ENCODE results near the gene PSMB11. TPM values are rescaled to one million over a fixed set of nuclear protein-coding genes. Genes with fewer than 3 reads are reported as not detected.

PSMB11 gene
- total RNA-seq, 1 donor from 2014 or later, result not detected

DNA sequence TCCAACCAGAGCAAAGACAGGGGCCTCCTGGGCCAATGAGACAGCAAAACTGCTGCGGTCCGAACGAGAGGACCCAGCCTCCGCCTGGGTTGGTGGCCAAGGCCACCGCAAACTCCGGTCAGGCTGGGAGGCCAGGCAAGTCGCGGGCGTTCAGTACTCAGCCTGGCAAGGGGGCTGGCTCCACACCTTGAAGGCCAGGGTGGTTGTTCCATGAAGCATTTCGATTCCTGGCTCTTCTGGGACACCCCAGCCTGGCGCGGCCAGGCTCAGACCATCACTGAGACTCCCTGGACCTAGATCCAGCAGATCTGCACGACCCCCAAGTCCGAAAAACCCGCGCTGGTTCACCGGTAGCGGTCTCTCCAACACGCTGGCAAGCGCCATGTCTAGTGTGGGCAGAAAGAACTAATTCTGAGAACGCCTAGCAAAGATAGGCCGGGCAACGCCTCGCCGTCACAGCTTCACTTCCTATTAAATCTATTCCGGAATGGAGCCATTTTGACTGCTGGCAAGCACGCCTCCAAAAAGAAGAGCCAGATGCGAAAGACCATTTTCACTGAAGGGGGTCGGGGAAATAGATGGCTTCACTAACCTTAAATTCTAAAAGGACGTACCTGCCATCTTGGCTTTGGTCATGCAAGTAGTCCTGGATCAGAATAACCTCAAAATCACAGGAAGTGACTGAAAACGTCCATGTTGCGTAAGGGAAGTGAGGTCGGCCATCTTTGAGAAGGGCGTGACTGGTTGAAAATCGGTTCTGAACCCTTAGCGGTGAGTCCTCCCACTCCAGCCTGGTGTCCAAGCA is 7.3 kb upstream of the PSMB11 start, which contains the start of gene PSMB5:
Gene PSMB5 (minus strand): TSS at position 403 of the 805 bp plus-strand sequence. CDS start 19 bp downstream, at position 384.
- ATAC-seq (peak; percentile 98), DNase-seq (peak; percentile 92)
- intact Hi-C loops (cut with DNase I), result no loop called here
- Histone ChIP-seq H3K4me1 (peaks cover 8% of the 10 kb centered on the region), H3K9me3 (no peaks in the 10 kb centered on the region), H3K36me3 (peaks cover 32% of the 10 kb centered on the region), H3K27ac (peak within 1 kb of the TSS; percentile 96), H3K4me3 (peak within 1 kb of the TSS; percentile 69), H3K27me3 (no peaks in the 10 kb centered on the region)
- TF ChIP-seq, protein P1, sequence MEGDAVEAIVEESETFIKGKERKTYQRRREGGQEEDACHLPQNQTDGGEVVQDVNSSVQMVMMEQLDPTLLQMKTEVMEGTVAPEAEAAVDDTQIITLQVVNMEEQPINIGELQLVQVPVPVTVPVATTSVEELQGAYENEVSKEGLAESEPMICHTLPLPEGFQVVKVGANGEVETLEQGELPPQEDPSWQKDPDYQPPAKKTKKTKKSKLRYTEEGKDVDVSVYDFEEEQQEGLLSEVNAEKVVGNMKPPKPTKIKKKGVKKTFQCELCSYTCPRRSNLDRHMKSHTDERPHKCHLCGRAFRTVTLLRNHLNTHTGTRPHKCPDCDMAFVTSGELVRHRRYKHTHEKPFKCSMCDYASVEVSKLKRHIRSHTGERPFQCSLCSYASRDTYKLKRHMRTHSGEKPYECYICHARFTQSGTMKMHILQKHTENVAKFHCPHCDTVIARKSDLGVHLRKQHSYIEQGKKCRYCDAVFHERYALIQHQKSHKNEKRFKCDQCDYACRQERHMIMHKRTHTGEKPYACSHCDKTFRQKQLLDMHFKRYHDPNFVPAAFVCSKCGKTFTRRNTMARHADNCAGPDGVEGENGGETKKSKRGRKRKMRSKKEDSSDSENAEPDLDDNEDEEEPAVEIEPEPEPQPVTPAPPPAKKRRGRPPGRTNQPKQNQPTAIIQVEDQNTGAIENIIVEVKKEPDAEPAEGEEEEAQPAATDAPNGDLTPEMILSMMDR (IDR thresholded peaks at IDR 0.05), result no peak

- H3K9me3 ChIP-seq, result no peaks in the 10 kb centered on the region
- DNase-seq, result no peak
- H3K4me1 ChIP-seq, result peaks cover 8% of the 10 kb centered on the region
- intact Hi-C loops (cut with DNase I), result no loop called here
- TF ChIP-seq, protein P1 (IDR thresholded peaks at IDR 0.05), result no peak
- no peaks in the 10 kb centered on the region for H3K27me3 ChIP-seq
- H3K4me3 ChIP-seq, result peak overlapping the region; percentile 69
- H3K36me3 ChIP-seq, result peaks cover 26% of the 10 kb centered on the region
- peak overlapping the region; percentile 96 for H3K27ac ChIP-seq
- ATAC-seq, result no peak
These were observed 6.5 kb upstream of the PSMB11 start for GRCh38 chr14:23035303-23036144.

DNA sequence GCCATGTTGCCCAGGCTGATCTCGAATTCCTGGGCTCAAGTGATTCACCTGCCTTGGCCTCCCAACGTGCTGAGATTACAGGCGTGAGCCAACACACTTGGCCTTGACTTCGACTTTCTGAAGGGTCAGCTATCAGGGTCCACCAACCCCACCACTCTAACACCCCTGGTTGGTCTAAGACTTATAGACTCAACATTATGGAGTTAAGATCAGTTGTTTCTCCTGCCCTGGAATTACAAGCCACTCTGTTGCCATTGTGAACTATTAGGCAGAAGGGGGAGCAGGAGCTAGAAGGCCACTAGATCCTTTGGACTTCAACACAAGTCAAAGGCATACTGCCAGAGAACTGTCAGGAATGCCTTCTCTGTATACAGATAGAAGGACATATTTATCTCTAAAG is 1.9 kb upstream of the PSMB11 start:
- Histone ChIP-seq H3K36me3 (no peaks in the 10 kb centered on the region), H3K4me1 (peaks cover 3% of the 10 kb centered on the region), H3K27me3 (no peaks in the 10 kb centered on the region), H3K27ac (no peak overlapping the region), H3K4me3 (no peak overlapping the region), H3K9me3 (no peaks in the 10 kb centered on the region)
- DNase-seq, result no peak
- TF ChIP-seq, protein P1 (IDR thresholded peaks at IDR 0.05), result no peak
- ATAC-seq, result no peak
- intact Hi-C loops (cut with DNase I), result no loop called here

DNA sequence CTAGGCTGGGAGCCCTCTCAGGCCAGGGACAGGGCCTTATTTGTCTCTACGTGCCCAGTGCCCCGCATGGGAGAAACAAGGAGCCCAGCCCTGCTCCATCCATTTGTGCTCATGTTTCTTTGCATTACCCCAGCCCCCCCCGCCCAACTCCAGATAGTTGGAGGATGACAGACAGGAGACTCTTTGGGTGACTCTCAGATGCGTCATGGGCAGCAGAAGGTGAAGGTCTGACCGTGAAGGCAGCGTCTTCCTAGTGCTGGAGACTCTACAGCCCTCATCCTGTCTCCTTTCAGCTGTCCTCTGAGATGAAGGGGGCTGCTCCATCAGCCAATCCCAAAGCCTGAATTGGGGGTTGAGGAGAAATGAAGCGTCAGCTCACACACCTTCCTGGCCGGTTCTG is 283 bp upstream of the PSMB11 start:
- peaks cover 12% of the 10 kb centered on the region for H3K4me1 ChIP-seq
- intact Hi-C loops (cut with DNase I), result no loop called here
- TF ChIP-seq, protein P1 (IDR thresholded peaks at IDR 0.05), result no peak
- H3K27ac ChIP-seq, result no peak overlapping the region
- H3K4me3 ChIP-seq, result no peak overlapping the region
- no peaks in the 10 kb centered on the region for H3K36me3 ChIP-seq
- ATAC-seq (no peak), DNase-seq (no peak)
- H3K27me3 ChIP-seq, result no peaks in the 10 kb centered on the region
- no peaks in the 10 kb centered on the region for H3K9me3 ChIP-seq

DNA sequence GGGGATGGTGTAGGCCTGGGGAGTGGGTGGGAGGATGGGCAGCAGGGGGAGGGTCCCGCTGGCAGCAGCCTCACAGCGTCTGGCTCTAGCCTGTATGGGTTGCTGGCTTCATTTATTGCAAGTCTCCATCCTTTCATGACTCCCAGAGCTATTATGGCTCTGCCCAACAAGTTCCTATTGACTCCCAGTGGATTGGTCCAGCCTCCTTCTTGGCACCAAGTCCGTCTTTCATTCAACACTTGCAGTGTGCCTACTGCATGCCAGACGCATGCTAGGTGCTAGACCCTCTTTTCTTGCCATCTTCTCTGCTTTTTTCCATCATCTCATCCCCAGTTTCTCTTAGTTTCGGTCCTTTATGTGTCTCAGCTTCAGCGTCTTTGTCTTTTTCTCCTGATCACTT is 1.1 kb downstream of the PSMB11 start:
- H3K27ac ChIP-seq, result no peak overlapping the region

More for the DNA sequence above, 1.1 kb downstream of the PSMB11 start:
- TF ChIP-seq, protein P1 (IDR thresholded peaks at IDR 0.05), result no peak
- Histone ChIP-seq H3K9me3 (no peaks in the 10 kb centered on the region), H3K4me1 (peaks cover 12% of the 10 kb centered on the region), H3K36me3 (no peaks in the 10 kb centered on the region), H3K4me3 (no peak overlapping the region), H3K27me3 (no peaks in the 10 kb centered on the region)
- intact Hi-C loops (cut with DNase I), result no loop called here
- no peak for ATAC-seq
- no peak for DNase-seq
